Inflammatory macrophage (primary cell): ENCODE results near the gene PPP1R3D.

Experiments used
- DNase-seq, 2 donors: peaks; one replicate each; pipeline ENCODE4 v3.0.0-alpha.2; 2020 to 2022

PPP1R3D gene

DNA sequence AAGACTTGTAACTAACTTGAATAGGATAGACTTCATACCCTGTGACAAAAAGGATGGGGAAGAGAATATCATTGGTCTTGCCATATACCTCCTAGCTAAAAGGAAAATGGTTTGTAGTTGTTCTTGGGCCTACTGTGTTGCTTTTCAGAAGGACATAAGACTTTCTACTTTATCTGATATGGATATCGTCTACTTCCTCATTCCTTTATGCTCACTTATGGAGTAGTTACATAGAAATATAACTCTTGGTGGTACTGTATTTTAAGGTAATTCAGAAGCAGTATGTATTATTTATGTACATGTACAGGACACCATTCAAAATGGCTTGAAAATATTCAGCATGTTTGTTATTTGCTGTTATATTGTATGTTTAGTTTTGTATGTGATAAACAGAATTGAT, 8.1 kb upstream of the PPP1R3D start:
- DNase-seq = no peak

- DNase-seq = no peak
Observed at GRCh38 chr20:59947376-59947775, 7.3 kb upstream of the PPP1R3D start.

DNA sequence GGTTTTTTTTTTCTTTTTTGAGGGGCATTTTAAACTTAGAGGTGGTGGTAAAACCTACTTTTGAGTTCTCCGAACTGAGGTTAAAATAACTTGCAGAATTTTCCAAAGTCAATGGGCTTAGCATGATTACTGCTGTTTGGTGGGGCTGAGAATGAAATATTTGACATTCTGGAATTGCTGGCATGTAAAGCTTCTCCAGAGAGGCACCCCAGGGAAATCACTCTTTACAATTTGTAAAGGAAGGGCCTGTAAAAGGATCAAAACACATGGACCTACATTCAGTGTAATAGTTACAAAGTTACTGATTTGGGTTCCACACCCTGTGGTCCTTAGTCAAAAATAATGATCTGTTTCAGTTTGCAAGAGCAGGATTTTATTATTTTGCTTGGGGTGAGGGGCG, 5.6 kb upstream of the PPP1R3D start:
- DNase-seq = no peak

GRCh38 chr20:59945175-59945574, 5.1 kb upstream of the PPP1R3D start:
- no peak for DNase-seq

GRCh38 chr20:59944726-59945125, 4.6 kb upstream of the PPP1R3D start:
- DNase-seq = no peak

DNA sequence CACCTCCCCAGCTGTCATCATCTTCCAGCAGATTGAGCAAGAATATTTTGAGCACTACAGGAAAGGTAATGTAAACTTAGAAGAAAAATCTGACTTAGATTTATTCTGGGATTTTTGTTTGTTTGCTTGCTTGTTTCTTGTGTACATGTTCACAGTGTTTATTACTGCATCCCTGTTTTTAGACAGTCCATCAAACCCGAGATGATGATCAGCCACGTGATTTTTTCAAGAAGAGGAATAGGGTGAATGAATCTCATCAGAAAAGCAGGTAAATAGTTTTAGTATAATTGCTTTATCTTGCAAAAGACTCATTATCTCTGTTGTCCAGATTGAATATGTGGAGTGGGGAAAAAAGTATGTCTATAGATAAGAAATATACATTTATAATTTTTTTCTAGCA, 2.1 kb upstream of the PPP1R3D start:
- peak in 1 of 2 donors; percentile 21 for DNase-seq

GRCh38 chr20:59940956-59941294, 820 bp upstream of the PPP1R3D start:
- DNase-seq = no peak

GRCh38 chr20:59939879-59940128, 301 bp downstream of the PPP1R3D start:
- peak in 1 of 2 donors; percentile 37 for DNase-seq

DNA sequence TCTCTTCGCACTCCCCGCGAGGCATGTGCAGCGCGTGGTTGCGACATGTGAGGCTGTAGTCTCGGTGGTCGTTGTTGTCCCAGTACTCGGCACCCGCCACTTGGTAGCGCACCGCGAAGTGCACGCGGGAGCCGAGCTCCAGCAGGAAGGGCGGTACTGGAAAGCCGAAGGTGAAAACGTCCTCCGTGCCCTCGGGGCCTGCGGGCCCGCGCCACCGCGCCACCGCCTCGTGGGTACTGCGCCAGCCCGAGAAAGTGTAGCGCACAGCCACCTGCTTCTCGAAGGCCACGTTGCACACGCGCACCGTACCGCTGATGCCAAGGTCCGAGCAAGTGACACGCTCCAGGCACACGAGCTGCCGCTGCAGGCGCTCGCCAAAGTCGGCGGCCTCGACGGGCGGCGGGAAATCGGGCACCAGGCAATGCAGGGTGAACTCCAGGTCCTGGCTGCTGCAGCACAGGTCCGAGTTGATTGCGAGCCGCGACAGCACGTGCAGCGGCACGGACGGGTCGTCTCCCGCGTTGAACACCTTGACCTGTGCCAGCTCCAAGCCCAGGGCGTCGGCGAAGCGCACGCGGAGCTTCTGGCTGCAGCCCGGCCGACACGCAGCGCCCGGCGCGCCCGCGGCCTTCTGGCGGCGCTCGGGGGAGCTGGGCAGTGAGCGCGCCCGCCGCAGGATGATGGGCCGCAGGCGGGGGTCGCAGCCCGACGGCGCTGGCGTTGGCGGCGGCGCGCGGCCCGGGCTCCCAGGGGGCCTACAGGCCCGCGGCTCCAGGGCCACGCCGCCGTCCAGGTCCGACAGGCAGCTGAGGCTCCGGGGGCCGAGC, 840 bp downstream of the PPP1R3D start:
- no peak for DNase-seq

DNA sequence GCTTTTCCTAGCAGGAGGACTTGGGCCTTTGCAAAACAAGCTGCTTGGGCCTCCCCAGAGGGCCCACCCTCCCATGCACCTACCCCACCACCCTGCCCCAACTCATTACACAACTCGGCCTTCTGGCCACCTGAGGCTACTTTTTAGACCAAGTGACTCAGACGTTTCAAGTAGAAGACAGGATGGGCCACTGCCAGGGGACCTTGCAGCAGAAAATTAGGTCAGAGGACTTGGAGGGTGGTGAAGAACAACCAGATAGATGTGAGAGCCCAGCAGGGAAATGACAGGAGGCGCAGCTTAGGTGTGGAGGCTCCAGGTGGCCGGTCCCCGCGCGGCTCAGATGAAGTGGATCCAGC, 1.4 kb downstream of the PPP1R3D start:
- no peak for DNase-seq

DNA sequence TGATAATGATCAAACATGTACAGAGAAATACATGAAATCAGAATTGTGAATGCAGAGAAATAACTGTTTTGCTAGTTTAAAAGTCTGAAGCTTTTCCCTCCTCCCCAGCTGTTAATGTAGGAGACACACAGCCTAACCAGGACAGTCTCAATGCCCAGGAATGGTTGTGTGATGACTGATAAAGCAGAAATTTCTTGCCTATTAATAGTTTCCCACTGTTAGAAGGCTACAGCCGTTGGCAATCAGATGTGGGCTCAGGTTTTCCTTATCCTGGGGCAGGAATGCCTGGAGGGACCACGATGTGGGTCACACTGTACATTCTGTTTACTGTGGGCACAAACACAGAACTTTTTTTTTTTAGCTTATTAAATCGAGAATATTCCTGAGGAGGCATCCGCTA, 1.9 kb downstream of the PPP1R3D start:
- no peak for DNase-seq

DNA sequence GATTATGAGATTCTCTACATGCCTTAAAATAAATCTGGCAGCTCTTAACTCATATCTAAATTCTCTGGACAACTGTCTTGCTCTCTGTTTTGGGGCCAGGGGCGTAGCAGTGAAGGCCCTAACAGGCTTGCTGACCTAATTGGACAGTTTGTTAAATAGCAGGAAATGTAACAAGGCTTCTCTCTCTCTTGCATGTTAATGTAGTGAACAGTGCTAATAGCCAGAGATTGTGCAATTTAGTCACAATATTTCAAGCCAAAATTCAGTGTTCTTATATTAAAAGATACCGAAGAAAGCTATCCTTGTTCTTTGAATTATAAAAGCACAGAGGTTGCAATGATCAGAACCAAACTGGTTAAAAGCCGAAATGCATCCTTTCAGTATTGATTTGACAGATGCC, 3.0 kb downstream of the PPP1R3D start:
- DNase-seq = no peak

- no peak for DNase-seq
Observed at GRCh38 chr20:59936409-59936808, 3.7 kb downstream of the PPP1R3D start.

- no peak for DNase-seq
Observed at GRCh38 chr20:59935457-59936185, 4.5 kb downstream of the PPP1R3D start.

- DNase-seq = peak; percentile 61 to 63
Observed at GRCh38 chr20:59933849-59934585, 6.1 kb downstream of the PPP1R3D start.

DNA sequence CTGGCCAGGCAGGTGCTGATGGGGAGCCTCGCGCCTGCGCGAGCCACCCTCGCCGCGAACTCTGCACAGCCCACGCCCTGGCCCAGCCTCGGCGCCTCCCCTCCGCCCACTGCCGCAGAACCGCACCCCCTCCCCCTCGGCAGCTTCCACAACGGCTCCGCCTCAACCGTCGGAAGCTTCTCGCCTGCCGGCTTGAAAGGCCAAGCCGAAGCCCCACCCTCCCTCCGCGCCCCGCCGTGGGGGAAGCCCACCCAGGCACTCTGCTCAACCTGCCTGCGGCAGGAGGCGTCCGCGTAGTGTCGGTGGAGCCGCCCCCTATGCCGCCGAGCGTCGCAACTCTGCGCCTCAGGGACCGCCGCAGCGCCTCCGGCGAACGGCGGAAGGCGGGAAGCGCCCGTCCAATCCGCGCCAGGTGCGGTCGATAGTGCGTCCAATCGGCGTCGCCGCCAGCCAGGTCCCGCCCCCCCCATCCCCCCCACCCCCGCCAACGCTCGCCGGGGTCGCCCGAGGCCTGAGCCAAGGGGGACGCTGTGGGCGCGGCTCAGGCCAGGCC, 6.7 kb downstream of the PPP1R3D start, which contains the start of gene SYCP2:
Gene SYCP2 (minus strand): TSS at position 342 of the 553 bp plus-strand sequence. CDS start 11,224 bp downstream, outside the sequence.
- DNase-seq = no peak

- no peak for DNase-seq
Observed at GRCh38 chr20:59932616-59933295, 7.3 kb downstream of the PPP1R3D start.

- DNase-seq = no peak
Observed at GRCh38 chr20:59931511-59932312, 8.4 kb downstream of the PPP1R3D start.

DNA sequence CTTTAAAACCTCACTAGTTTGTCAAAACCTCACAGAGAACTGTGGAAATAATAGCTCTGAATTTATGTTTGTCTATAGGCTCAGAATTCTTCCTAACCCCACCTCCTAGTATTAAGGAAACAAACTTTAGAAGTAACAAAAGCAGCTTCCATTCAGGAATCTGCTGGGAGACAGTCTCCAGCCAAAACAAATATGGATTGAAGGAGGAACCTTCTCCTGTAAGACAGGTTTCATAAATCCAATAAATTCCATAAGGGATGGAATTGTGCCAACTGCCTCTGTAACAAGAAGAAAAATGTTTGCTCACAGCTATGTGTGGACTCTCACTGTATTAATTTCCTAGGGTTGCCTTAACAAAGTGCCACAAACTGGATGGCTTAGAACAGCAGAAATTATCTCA, 14.2 kb downstream of the PPP1R3D start:
- DNase-seq = no peak

GRCh38 chr20:59925359-59925758, 14.7 kb downstream of the PPP1R3D start:
- DNase-seq = no peak

DNA sequence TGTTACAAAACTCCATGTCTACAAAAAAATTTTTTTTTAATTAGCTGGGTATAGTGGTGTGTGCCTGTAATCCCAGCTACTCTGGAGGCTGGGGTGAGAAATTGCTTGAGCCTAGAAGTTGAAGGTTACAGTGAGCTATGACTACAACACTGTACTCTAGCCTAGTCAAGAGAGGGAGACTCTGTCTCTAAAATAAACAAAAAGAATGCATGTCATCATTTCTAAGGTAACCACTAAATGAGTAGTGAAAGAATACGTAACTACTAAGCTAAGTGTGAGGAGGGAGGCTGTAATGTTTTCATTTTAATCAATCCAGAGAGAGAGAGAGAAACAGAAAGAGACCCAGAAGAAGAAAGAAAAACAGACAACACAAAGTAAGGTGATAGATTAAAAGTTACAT, 16.6 kb downstream of the PPP1R3D start:
- DNase-seq = no peak

- no peak for DNase-seq
Observed at GRCh38 chr20:59920944-59921343, 19.2 kb downstream of the PPP1R3D start.
